H9 (cell line): ENCODE measurements around the gene TMEM95. TPM values are rescaled to one million over a fixed set of nuclear protein-coding genes. Genes with fewer than 3 reads are reported as not detected.
A peak's percentile ranks its signal among the peaks of the same experiment; 100 is the strongest.

ENCODE experiments used
- DNase-seq: peaks from one replicate; pipeline ENCODE4 v3.0.0-alpha.2; 2017
- H2AFZ ChIP-seq: one replicate; pipeline ENCODE4 v1.6.1; 2013; ENCODE audit warnings: mild to moderate bottlenecking, low read length, control low read depth, moderate library complexity
- H2AK5ac ChIP-seq: 2 replicates; pipeline ENCODE4 v1.6.1; 2013; ENCODE audit warnings: low read length, control low read depth, mixed read lengths; ENCODE audit not compliant: insufficient read length
- H2BK120ac ChIP-seq: one replicate; pipeline ENCODE4 v1.6.1; 2013; ENCODE audit warnings: low read depth, mild to moderate bottlenecking, low read length, control low read depth, inconsistent platforms; ENCODE audit not compliant: poor library complexity, severe bottlenecking
- H2BK12ac ChIP-seq: 2 replicates; pipeline ENCODE4 v1.6.1; 2013; ENCODE audit warnings: low read length, control low read depth, mixed read lengths, low read depth; ENCODE audit not compliant: insufficient read length
- H2BK15ac ChIP-seq: 2 replicates; pipeline ENCODE4 v1.6.1; 2013; ENCODE audit warnings: low read depth, low read length, control low read depth
- H2BK20ac ChIP-seq: one replicate; pipeline ENCODE4 v1.6.1; 2013; ENCODE audit warnings: low read depth, mild to moderate bottlenecking, low read length, control low read depth, inconsistent platforms; ENCODE audit not compliant: poor library complexity, severe bottlenecking
- H2BK5ac ChIP-seq: 2 replicates; pipeline ENCODE4 v1.6.1; 2013; ENCODE audit warnings: low read length, control low read depth, mixed read lengths; ENCODE audit not compliant: insufficient read length
- H3K14ac ChIP-seq: 2 replicates; pipeline ENCODE4 v1.6.1; 2013; ENCODE audit warnings: low read length, control low read depth; ENCODE audit not compliant: insufficient read depth
- H3K18ac ChIP-seq: 2 replicates; pipeline ENCODE4 v1.6.1; 2013; ENCODE audit warnings: low read depth, mild to moderate bottlenecking, mixed read lengths, low read length, control low read depth; ENCODE audit not compliant: insufficient read length
- H3K23ac ChIP-seq: 2 replicates; pipeline ENCODE4 v1.6.1; 2013; ENCODE audit warnings: low read length, control low read depth, mixed read lengths, low read depth; ENCODE audit not compliant: insufficient read length
- H3K23me2 ChIP-seq: 2 replicates; pipeline ENCODE4 v1.6.1; 2013; ENCODE audit warnings: low read depth, mild to moderate bottlenecking, mixed read lengths, low read length, control low read depth; ENCODE audit not compliant: insufficient read length, poor library complexity, severe bottlenecking
- H3K27ac ChIP-seq: 2 replicates; pipeline ENCODE4 v1.5.1; 2013; ENCODE audit warnings: low read length, control low read depth, mixed read lengths, low read depth; ENCODE audit not compliant: insufficient read length
- H3K27me3 ChIP-seq: 2 replicates; pipeline ENCODE4 v1.6.1; 2013; ENCODE audit warnings: low read length, control low read depth, inconsistent platforms; ENCODE audit not compliant: insufficient read depth
- H3K4ac ChIP-seq: 2 replicates; pipeline ENCODE4 v1.6.1; 2013; ENCODE audit warnings: low read depth, mild to moderate bottlenecking, control low read depth, inconsistent platforms, low read length, moderate library complexity
- H3K4me1 ChIP-seq: 2 replicates; pipeline ENCODE4 v1.6.1; 2013; ENCODE audit warnings: low read length, control low read depth, inconsistent platforms; ENCODE audit not compliant: insufficient read depth
- H3K4me2 ChIP-seq: 2 replicates; pipeline ENCODE4 v1.6.1; 2013; ENCODE audit warnings: low read length, control low read depth, mixed read lengths; ENCODE audit not compliant: insufficient read length, insufficient read depth
- H3K56ac ChIP-seq: 2 replicates; pipeline ENCODE4 v1.6.1; 2013; ENCODE audit warnings: low read depth, mild to moderate bottlenecking, mixed read lengths, low read length, control low read depth; ENCODE audit not compliant: insufficient read length
- H3K79me1 ChIP-seq: 2 replicates; pipeline ENCODE4 v1.6.1; 2013; ENCODE audit warnings: low read depth, mild to moderate bottlenecking, moderate library complexity, low read length, control low read depth, inconsistent platforms; ENCODE audit not compliant: insufficient read depth, poor library complexity, severe bottlenecking
- H3K79me2 ChIP-seq: 2 replicates; pipeline ENCODE4 v1.6.1; 2013; ENCODE audit warnings: low read length, control low read depth, inconsistent platforms; ENCODE audit not compliant: insufficient read depth
- H3K9ac ChIP-seq: 2 replicates; pipeline ENCODE4 v1.6.1; 2013; ENCODE audit warnings: low read length, control low read depth, mixed read lengths; ENCODE audit not compliant: insufficient read length; ENCODE audit errors: extremely low read depth
- H3K9me3 ChIP-seq: one replicate; pipeline ENCODE4 v1.6.1; 2013; ENCODE audit warnings: low read depth, low read length, inconsistent platforms; ENCODE audit not compliant: control insufficient read depth
- H3T11ph ChIP-seq: one replicate; pipeline ENCODE4 v1.6.1; 2013; ENCODE audit warnings: mild to moderate bottlenecking, low read length, control low read depth, inconsistent platforms
- H4K20me1 ChIP-seq: one replicate; pipeline ENCODE4 v1.6.1; 2013; ENCODE audit not compliant: control insufficient read depth, insufficient read length, insufficient read depth
- H4K5ac ChIP-seq: 2 replicates; pipeline ENCODE4 v1.6.1; 2013; ENCODE audit warnings: low read depth, mild to moderate bottlenecking, mixed read lengths, low read length, control low read depth; ENCODE audit not compliant: insufficient read length
- H4K8ac ChIP-seq: replicated peaks from 2 replicates; pipeline ENCODE4 v1.6.1; 2013; ENCODE audit warnings: low read length, control low read depth, mixed read lengths, low read depth; ENCODE audit not compliant: insufficient read length
- H4K91ac ChIP-seq: 2 replicates; pipeline ENCODE4 v1.6.1; 2013; ENCODE audit warnings: low read depth, mild to moderate bottlenecking, moderate library complexity, mixed read lengths, low read length, control low read depth; ENCODE audit not compliant: insufficient read length
- H3K27ac Mint-ChIP-seq, 3 experiments: 2 replicates in 2 of 3; 3 replicates in 1 of 3; pipeline ENCODE4 v1.8.0; 2020 to 2021; ENCODE audit warnings: mixed read lengths in 3 of 3, mild to moderate bottlenecking in 1 of 3, moderate library complexity in 1 of 3
- H3K27me3 Mint-ChIP-seq: 2 replicates; pipeline ENCODE4 v1.8.0; 2021; ENCODE audit warnings: low read depth, mild to moderate bottlenecking, moderate library complexity, mixed read lengths
- H3K36me3 Mint-ChIP-seq, 3 experiments: 2 replicates in 2 of 3; 3 replicates in 1 of 3; pipeline ENCODE4 v1.8.0; 2020 to 2021; ENCODE audit warnings: low read depth in 3 of 3, mixed read lengths in 3 of 3; ENCODE audit not compliant: insufficient read depth in 1 of 3
- H3K4me1 Mint-ChIP-seq, 2 experiments: 2 replicates each; pipeline ENCODE4 v1.8.0; 2020; ENCODE audit warnings: mixed read lengths in 2 of 2
- H3K4me3 Mint-ChIP-seq, 2 experiments: 2 replicates in 1 of 2; 3 replicates in 1 of 2; pipeline ENCODE4 v1.8.0; 2020 to 2021; ENCODE audit warnings: mild to moderate bottlenecking in 2 of 2, mixed read lengths in 2 of 2, moderate library complexity in 1 of 2
- H3K9me3 Mint-ChIP-seq, 2 experiments: 2 replicates in 1 of 2; 3 replicates in 1 of 2; pipeline ENCODE4 v1.8.0; 2020; ENCODE audit warnings: mild to moderate bottlenecking in 2 of 2, mixed read lengths in 2 of 2, moderate library complexity in 1 of 2
- WGBS: extraction: QIAGEN DNeasy Blood & Tissue Kit; methylation state at CpG from one replicate; pipeline ENCODE4 v1.1.7; 2013; ENCODE audit warnings: missing lambda C conversion rate, low lambda C conversion rate, mixed read lengths; ENCODE audit not compliant: insufficient read length; ENCODE audit errors: extremely low coverage; 5-methylcytosine and 5-hydroxymethylcytosine counted together
- total RNA-seq: library from RNA; stranded (reverse); gene quantifications from 2 replicates; pipeline ENCODE4 v1.2.1, GENCODE V29; 2021
- TF ChIP-seq, protein P1 (sequence below): fragments of 200-600 bp; sonication (generic); conservative IDR thresholded peaks from 3 replicates; pipeline ENCODE4 v1.8.0; 2021; ENCODE audit warnings: antibody characterized with exemption, mild to moderate bottlenecking

Gene TMEM95
- total RNA-seq, 1 experiment from 2014 or later = not detected

- H2AFZ ChIP-seq = no peak overlapping the region
- no peak overlapping the region for H3K56ac ChIP-seq
- H2BK12ac ChIP-seq = no peak overlapping the region
- no peak overlapping the region for H3T11ph ChIP-seq
- H4K8ac ChIP-seq = no peak overlapping the region
- H3K4me3 Mint-ChIP-seq = peak overlapping the region; percentile 72 to 83
- no peak overlapping the region for H4K5ac ChIP-seq
- TF ChIP-seq, protein P1, sequence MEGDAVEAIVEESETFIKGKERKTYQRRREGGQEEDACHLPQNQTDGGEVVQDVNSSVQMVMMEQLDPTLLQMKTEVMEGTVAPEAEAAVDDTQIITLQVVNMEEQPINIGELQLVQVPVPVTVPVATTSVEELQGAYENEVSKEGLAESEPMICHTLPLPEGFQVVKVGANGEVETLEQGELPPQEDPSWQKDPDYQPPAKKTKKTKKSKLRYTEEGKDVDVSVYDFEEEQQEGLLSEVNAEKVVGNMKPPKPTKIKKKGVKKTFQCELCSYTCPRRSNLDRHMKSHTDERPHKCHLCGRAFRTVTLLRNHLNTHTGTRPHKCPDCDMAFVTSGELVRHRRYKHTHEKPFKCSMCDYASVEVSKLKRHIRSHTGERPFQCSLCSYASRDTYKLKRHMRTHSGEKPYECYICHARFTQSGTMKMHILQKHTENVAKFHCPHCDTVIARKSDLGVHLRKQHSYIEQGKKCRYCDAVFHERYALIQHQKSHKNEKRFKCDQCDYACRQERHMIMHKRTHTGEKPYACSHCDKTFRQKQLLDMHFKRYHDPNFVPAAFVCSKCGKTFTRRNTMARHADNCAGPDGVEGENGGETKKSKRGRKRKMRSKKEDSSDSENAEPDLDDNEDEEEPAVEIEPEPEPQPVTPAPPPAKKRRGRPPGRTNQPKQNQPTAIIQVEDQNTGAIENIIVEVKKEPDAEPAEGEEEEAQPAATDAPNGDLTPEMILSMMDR = no peak
- no peak overlapping the region for H2BK15ac ChIP-seq
- no peak for DNase-seq
- H3K4me1 ChIP-seq = 0 out of 2 replicates have a peak, but pooled peaks cover 2% of the 10 kb centered on the region
- no peak overlapping the region for H3K14ac ChIP-seq
- H3K27ac ChIP-seq = no peak overlapping the region
- H4K20me1 ChIP-seq = no peaks in the 10 kb centered on the region
- no peak overlapping the region for H4K91ac ChIP-seq
- H3K27ac Mint-ChIP-seq = no peak overlapping the region
- H3K27me3 Mint-ChIP-seq = peaks cover 8% of the 10 kb centered on the region
- H3K79me2 ChIP-seq = no peaks in the 10 kb centered on the region; the same call in 1 of the 2 replicates
- no peak overlapping the region for H3K23ac ChIP-seq
- H3K9ac ChIP-seq = no peak overlapping the region
- H3K9me3 Mint-ChIP-seq = no peaks in the 10 kb centered on the region
- H2BK120ac ChIP-seq = no peak overlapping the region
- H3K4me1 Mint-ChIP-seq = peaks cover 29 to 38% of the 10 kb centered on the region in 2 experiments
- no peak overlapping the region for H3K18ac ChIP-seq
- no peaks in the 10 kb centered on the region; a peak in 1 of 7 replicates for H3K36me3 Mint-ChIP-seq
- H3K9me3 ChIP-seq = no peaks in the 10 kb centered on the region
- WGBS = no CpG with 5 or more reads among the region's 37 CpGs
- H3K27me3 ChIP-seq = no peaks in the 10 kb centered on the region
- peaks cover 12% of the 10 kb centered on the region for H3K23me2 ChIP-seq
- no peak overlapping the region for H2BK5ac ChIP-seq
- H2BK20ac ChIP-seq = no peak overlapping the region
- no peaks in the 10 kb centered on the region for H3K79me1 ChIP-seq
- no peak overlapping the region for H3K4ac ChIP-seq
- H3K4me2 ChIP-seq = no peak overlapping the region
- H2AK5ac ChIP-seq = no peak overlapping the region
Measured at GRCh38 chr17:7352910-7353635, 1.9 kb upstream of the TMEM95 start.
